GM21723 (cell line): ENCODE measurements around the gene PLA2G2D.

ENCODE experiments used
- ATAC-seq: cut with Tn5 transposase; IDR thresholded peaks from one replicate; pipeline ENCODE4 v1.9.1; 2021; ENCODE audit warnings: mild to moderate bottlenecking, moderate library complexity; ENCODE audit not compliant: unreplicated experiment

Gene PLA2G2D

GRCh38 chr1:20089328-20090077, 29.8 kb downstream of the PLA2G2D start:
- no peak for ATAC-seq

GRCh38 chr1:20087668-20088067, 31.7 kb downstream of the PLA2G2D start:
- no peak for ATAC-seq

GRCh38 chr1:20086800-20087199, 32.5 kb downstream of the PLA2G2D start:
- no peak for ATAC-seq

- ATAC-seq = no peak
Measured at GRCh38 chr1:20083178-20083944, 36.0 kb downstream of the PLA2G2D start.

- no peak for ATAC-seq
Measured at GRCh38 chr1:20082772-20083171, 36.6 kb downstream of the PLA2G2D start.

- no peak for ATAC-seq
Measured at GRCh38 chr1:20081353-20081810, 38.0 kb downstream of the PLA2G2D start.

GRCh38 chr1:20080441-20081352, 38.6 kb downstream of the PLA2G2D start:
- ATAC-seq = peak; percentile 61

GRCh38 chr1:20079661-20080305, 39.6 kb downstream of the PLA2G2D start:
- no peak for ATAC-seq

- ATAC-seq = no peak
Measured at GRCh38 chr1:20078711-20079110, 40.6 kb downstream of the PLA2G2D start.

- ATAC-seq = no peak
Measured at GRCh38 chr1:20078171-20078651, 41.1 kb downstream of the PLA2G2D start.

GRCh38 chr1:20076710-20077461, 42.5 kb downstream of the PLA2G2D start:
- ATAC-seq = no peak

- no peak for ATAC-seq
Measured at GRCh38 chr1:20076223-20076622, 43.1 kb downstream of the PLA2G2D start.

GRCh38 chr1:20075345-20075744, 44.0 kb downstream of the PLA2G2D start:
- no peak for ATAC-seq

- ATAC-seq = no peak
Measured at GRCh38 chr1:20074725-20075171, 44.6 kb downstream of the PLA2G2D start.

- ATAC-seq = no peak
Measured at GRCh38 chr1:20074055-20074724, 45.1 kb downstream of the PLA2G2D start.

GRCh38 chr1:20073256-20073655, 46.1 kb downstream of the PLA2G2D start:
- no peak for ATAC-seq

GRCh38 chr1:20072771-20073170, 46.6 kb downstream of the PLA2G2D start:
- no peak for ATAC-seq

GRCh38 chr1:20071416-20071815, 47.9 kb downstream of the PLA2G2D start:
- no peak for ATAC-seq

GRCh38 chr1:20070357-20070756, 49.0 kb downstream of the PLA2G2D start:
- ATAC-seq = no peak
